ENCODE data around the gene OR4C3. TPM values are rescaled to one million over a fixed set of nuclear protein-coding genes. Genes with fewer than 3 reads are reported as not detected.
"Not testable (repeated sequence)": the region's sequence is repeated elsewhere in the genome, so short reads cannot be mapped to it uniquely, and the experiment has no call there.

Gene OR4C3
- total RNA-seq = not detected in 3 replicates

DNA sequence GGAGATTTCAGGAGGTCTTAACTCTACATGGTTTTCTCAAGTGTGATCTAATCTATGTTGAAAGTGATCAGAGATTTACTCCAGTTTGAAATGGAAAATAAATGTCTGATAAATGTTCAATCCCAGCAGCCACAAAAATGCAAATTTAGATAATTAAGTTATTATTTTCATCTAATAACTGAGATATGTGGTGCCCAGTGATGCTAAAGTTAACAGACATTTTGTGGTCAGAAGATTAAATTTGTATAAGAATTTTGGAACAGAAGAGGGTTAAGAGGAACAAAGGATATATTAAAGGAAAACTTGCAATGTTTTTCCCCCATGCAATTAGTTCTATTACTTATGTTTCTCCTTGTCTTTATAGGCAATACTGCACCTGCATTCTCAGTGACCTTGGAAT, at the start of gene OR4C3:
Gene OR4C3 (plus strand): TSS at position 301 of the 400 bp plus-strand sequence. CDS start 102 bp downstream, outside the sequence.
- DNase-seq (ENCODE audit: low spot score in 2 of 2, unreplicated experiment in 2 of 2); H3K36me3 Mint-ChIP-seq; H3K4me3 Mint-ChIP-seq; H3K27ac Mint-ChIP-seq; H3K4me1 Mint-ChIP-seq; H3K27me3 Mint-ChIP-seq (ENCODE audit: low read depth): not testable (repeated sequence)
- peaks cover 75% of the 10 kb centered on the region for H3K9me3 Mint-ChIP-seq

DNA sequence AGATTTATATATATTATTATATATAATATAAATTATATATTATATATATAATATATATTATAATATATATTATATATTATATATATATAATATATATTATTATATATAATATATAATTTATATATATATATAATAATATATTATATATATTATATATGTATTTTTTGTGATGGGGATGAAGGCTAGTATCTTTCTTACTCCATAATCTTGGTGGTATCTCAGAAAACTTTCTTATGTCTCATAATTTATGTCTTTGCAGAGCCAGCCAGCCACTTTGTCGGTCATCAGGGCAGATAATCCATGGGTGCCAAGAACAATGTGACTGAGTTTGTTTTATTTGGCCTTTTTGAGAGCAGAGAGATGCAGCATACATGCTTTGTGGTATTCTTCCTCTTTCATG, 18.8 kb upstream of the OR4C3 start, which contains the start of gene OR4S1:
Gene OR4S1 (plus strand): TSS at position 301 of the 400 bp plus-strand sequence. CDS start 0 bp downstream, at position 301.
- no peaks in the 10 kb centered on the region for H3K4me1 Mint-ChIP-seq
- no peaks in the 10 kb centered on the region for H3K36me3 Mint-ChIP-seq
- no peak for DNase-seq (ENCODE audit: low spot score in 2 of 2, unreplicated experiment in 2 of 2)
- H3K27me3 Mint-ChIP-seq (ENCODE audit: low read depth) = no peaks in the 10 kb centered on the region
- TF ChIP-seq, protein P1, sequence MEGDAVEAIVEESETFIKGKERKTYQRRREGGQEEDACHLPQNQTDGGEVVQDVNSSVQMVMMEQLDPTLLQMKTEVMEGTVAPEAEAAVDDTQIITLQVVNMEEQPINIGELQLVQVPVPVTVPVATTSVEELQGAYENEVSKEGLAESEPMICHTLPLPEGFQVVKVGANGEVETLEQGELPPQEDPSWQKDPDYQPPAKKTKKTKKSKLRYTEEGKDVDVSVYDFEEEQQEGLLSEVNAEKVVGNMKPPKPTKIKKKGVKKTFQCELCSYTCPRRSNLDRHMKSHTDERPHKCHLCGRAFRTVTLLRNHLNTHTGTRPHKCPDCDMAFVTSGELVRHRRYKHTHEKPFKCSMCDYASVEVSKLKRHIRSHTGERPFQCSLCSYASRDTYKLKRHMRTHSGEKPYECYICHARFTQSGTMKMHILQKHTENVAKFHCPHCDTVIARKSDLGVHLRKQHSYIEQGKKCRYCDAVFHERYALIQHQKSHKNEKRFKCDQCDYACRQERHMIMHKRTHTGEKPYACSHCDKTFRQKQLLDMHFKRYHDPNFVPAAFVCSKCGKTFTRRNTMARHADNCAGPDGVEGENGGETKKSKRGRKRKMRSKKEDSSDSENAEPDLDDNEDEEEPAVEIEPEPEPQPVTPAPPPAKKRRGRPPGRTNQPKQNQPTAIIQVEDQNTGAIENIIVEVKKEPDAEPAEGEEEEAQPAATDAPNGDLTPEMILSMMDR (IDR thresholded peaks at IDR 0.05; ENCODE audit: unreplicated experiment) = no peak
- no peak within 1 kb of the TSS for H3K4me3 Mint-ChIP-seq
- H3K9me3 Mint-ChIP-seq = peaks cover 71% of the 10 kb centered on the region
- H3K27ac Mint-ChIP-seq = no peak within 1 kb of the TSS

DNA sequence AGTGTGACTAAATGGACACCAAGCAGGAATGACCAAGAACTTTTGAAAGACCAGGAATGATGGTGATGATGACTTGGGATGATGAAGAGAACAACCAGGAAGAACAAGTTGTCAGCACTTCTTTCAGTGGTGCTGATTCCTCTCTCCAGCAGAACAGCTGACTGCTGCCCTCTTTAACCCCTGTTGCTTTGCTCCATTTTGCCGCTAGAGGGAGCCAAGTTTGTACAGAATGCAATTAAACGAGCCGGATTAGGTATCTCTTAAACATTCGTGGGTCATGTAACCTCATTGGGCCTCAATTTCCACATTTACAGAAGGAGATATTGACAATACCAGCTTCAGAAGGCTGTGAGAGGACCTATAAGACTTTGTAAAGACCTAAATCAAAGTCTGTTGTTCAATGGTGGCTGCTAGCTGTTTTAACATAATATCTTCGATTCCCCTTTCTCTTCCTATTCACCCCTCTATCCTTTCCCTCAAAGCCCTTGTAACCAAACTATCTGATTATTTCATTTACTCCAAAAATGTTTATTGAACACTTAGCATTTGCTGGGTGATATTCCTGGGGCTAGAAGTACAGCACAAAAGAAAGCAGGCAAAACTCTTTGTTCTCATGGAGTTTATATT, 16.8 kb upstream of the OR4C3 start:
- no peak for DNase-seq (ENCODE audit: low spot score in 2 of 2, unreplicated experiment in 2 of 2)
- Mint-ChIP-seq H3K4me3 (no peak overlapping the region), H3K27me3 (ENCODE audit: low read depth) (no peaks in the 10 kb centered on the region), H3K9me3 (peaks cover 78% of the 10 kb centered on the region), H3K27ac (no peak overlapping the region), H3K4me1 (no peaks in the 10 kb centered on the region), H3K36me3 (no peaks in the 10 kb centered on the region)
- TF ChIP-seq, protein P1 (IDR thresholded peaks at IDR 0.05; ENCODE audit: unreplicated experiment) = peak; percentile 19

DNA sequence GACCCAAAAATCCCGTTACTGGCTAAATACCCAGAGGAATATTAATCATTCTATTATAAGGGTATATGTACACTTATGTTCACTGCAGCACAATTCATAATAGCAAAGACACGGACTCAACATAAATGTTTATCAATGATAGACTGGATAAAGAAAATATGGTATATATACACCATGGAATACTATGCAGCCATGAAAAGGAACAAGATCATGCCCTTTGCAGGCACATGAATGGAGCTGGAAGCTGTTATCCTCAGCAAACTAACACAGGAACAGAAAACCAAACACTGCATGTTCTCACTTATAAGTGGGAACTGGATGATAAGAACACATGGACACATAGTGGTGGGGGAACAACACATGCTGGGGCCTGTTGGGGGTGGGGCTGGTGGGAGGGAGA, 11.1 kb upstream of the OR4C3 start:
- not testable (repeated sequence) for H3K4me3 Mint-ChIP-seq; H3K27me3 Mint-ChIP-seq (ENCODE audit: low read depth); H3K36me3 Mint-ChIP-seq; H3K27ac Mint-ChIP-seq; H3K4me1 Mint-ChIP-seq; DNase-seq (ENCODE audit: low spot score in 2 of 2, unreplicated experiment in 2 of 2)
- H3K9me3 Mint-ChIP-seq = peaks cover 66% of the 10 kb centered on the region

DNA sequence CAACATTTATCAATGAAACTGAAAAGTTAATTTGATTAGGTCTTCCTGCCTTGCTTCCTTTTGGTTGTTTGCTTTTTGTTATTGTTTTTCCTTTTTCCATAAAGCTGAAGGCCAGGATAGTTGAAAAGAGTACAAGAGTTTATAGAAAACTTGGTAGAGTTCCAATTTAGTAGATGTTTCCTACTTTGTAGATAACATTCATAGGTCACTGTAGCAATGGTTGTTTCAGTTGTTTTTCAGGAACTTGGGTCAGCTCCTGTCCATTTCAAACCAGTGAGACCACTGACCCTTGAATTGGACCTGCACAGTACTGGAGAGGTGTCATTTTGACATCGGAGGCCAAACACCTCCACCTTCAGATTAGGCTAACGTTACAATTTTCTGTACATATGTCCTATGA, 4.9 kb upstream of the OR4C3 start:
- H3K4me1 Mint-ChIP-seq; H3K27ac Mint-ChIP-seq; H3K36me3 Mint-ChIP-seq; H3K4me3 Mint-ChIP-seq; H3K27me3 Mint-ChIP-seq (ENCODE audit: low read depth); DNase-seq (ENCODE audit: low spot score in 2 of 2, unreplicated experiment in 2 of 2): not testable (repeated sequence)
- peaks cover 75% of the 10 kb centered on the region for H3K9me3 Mint-ChIP-seq

DNA sequence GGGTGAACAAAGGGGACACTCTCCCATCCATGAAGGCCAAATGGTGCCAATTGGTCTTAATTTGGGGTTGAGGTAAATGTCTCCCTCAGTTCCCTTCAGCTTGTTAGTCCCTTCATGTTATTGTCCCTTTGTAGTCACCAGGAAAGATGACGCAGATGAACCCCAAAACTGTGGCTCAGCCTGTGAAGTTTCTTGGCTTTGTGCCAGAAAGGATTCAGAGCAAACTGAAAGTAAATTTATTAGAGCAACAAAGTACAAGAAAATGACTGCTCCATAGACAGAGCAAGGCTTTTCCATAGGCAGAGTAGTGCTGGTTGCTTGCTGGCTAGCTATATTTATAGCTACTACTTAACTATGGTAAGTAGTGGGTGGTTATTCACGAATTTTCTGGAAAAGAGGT, 16.7 kb downstream of the OR4C3 start:
- no peak overlapping the region for H3K4me3 Mint-ChIP-seq
- TF ChIP-seq, protein P1 (IDR thresholded peaks at IDR 0.05; ENCODE audit: unreplicated experiment) = no peak
- DNase-seq (ENCODE audit: low spot score in 2 of 2, unreplicated experiment in 2 of 2) = no peak
- no peaks in the 10 kb centered on the region for H3K27me3 Mint-ChIP-seq (ENCODE audit: low read depth)
- H3K36me3 Mint-ChIP-seq = peaks cover 3% of the 10 kb centered on the region
- no peaks in the 10 kb centered on the region for H3K4me1 Mint-ChIP-seq
- H3K9me3 Mint-ChIP-seq = peaks cover 55% of the 10 kb centered on the region
- no peak overlapping the region for H3K27ac Mint-ChIP-seq

DNA sequence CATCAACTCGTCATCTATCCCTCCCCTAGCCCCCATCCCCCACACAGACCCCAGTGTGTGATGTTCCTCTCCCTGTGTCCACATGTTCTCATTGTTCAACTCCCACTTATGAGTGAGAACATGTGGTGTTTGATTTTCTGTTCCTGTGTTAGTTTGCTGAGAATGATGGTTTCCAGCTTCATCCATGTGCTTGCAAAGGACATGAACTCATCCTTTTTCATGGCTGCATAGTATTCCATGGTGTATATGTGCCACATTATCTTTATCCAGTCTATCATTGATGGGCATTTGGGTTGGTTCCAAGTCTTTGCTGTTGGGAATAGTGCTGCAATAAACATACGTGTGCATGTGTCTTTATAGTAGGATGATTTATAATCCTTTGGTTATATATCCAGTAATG, 17.8 kb downstream of the OR4C3 start:
- not testable (repeated sequence) for H3K27me3 Mint-ChIP-seq (ENCODE audit: low read depth); H3K27ac Mint-ChIP-seq; H3K36me3 Mint-ChIP-seq; H3K4me1 Mint-ChIP-seq; H3K4me3 Mint-ChIP-seq; DNase-seq (ENCODE audit: low spot score in 2 of 2, unreplicated experiment in 2 of 2)
- H3K9me3 Mint-ChIP-seq = peaks cover 47% of the 10 kb centered on the region

DNA sequence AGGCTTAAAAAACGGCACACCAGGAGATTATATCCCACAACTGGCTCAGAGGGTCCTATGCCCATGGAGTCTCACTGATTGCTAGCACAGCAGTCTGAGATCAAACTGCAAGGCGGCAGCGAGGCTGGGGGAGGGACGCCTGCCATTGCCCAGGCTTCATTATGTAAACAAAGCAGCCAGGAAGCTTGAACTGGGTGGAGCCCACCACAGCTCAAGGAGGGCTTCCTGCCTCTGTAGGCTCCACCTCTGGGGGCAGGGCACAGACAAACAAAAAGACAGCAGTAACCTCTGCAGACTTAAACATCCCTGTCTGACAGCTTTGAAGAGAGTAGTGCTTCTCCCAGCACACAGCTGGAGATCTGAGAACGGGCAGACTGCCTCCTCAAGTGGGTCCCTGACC, 21.6 kb downstream of the OR4C3 start:
- H3K9me3 Mint-ChIP-seq = peaks cover 40% of the 10 kb centered on the region
- DNase-seq (ENCODE audit: low spot score in 2 of 2, unreplicated experiment in 2 of 2); H3K4me1 Mint-ChIP-seq: not testable (repeated sequence)

More for the DNA sequence above, 21.6 kb downstream of the OR4C3 start:
- not testable (repeated sequence) for H3K27me3 Mint-ChIP-seq (ENCODE audit: low read depth); H3K27ac Mint-ChIP-seq; H3K4me3 Mint-ChIP-seq; H3K36me3 Mint-ChIP-seq
